Trophoblast cell (in vitro differentiated cells and primary cell): ENCODE measurements around the gene TET2.

Source experiments
- DNase-seq, 2 donors: peaks; one replicate each; pipeline ENCODE4 v3.0.0-alpha.2; 2016
- H2AFZ ChIP-seq: 2 replicates; pipeline ENCODE4 v1.6.1; 2013; ENCODE audit warnings: low read length, moderate library complexity, mild to moderate bottlenecking; ENCODE audit not compliant: insufficient read depth, poor library complexity
- H2AK5ac ChIP-seq: 2 replicates; pipeline ENCODE4 v1.6.1; 2013; ENCODE audit warnings: mild to moderate bottlenecking, low read length
- H2BK120ac ChIP-seq: 2 replicates; pipeline ENCODE4 v1.6.1; 2013; ENCODE audit warnings: low read length, mild to moderate bottlenecking, moderate library complexity; ENCODE audit not compliant: insufficient read depth, poor library complexity
- H2BK12ac ChIP-seq: 2 replicates; pipeline ENCODE4 v1.6.1; 2013; ENCODE audit warnings: mild to moderate bottlenecking, low read length, moderate library complexity
- H2BK5ac ChIP-seq: 2 replicates; pipeline ENCODE4 v1.6.1; 2013; ENCODE audit warnings: low read length, low read depth, moderate library complexity, mild to moderate bottlenecking; ENCODE audit not compliant: poor library complexity
- H3K14ac ChIP-seq: 2 replicates; pipeline ENCODE4 v1.6.1; 2013; ENCODE audit warnings: mild to moderate bottlenecking, low read length
- H3K18ac ChIP-seq: 2 replicates; pipeline ENCODE4 v1.6.1; 2013; ENCODE audit warnings: mild to moderate bottlenecking, low read length
- H3K23ac ChIP-seq: 2 replicates; pipeline ENCODE4 v1.6.1; 2013; ENCODE audit warnings: low read length
- H3K27ac ChIP-seq: 2 replicates; pipeline ENCODE4 v1.5.1; 2013; ENCODE audit warnings: low read depth, mild to moderate bottlenecking, inconsistent platforms, low read length, moderate library complexity
- H3K27me3 ChIP-seq: 2 replicates; pipeline ENCODE4 v1.6.1; 2013; ENCODE audit warnings: inconsistent platforms, mild to moderate bottlenecking, low read length, moderate library complexity; ENCODE audit not compliant: insufficient read depth
- H3K36me3 ChIP-seq, 2 experiments: 1 replicate in 1 of 2; 2 replicates in 1 of 2; pipeline ENCODE4 v1.6.1; 2013; ENCODE audit warnings: low read length in 2 of 2, mild to moderate bottlenecking in 2 of 2, moderate library complexity in 1 of 2; ENCODE audit not compliant: insufficient read depth in 2 of 2, control insufficient read depth in 1 of 2
- H3K4ac ChIP-seq: 2 replicates; pipeline ENCODE4 v1.6.1; 2013; ENCODE audit warnings: low read depth, mild to moderate bottlenecking, low read length, moderate library complexity
- H3K4me1 ChIP-seq, 2 experiments: 1 replicate in 1 of 2; 2 replicates in 1 of 2; pipeline ENCODE4 v1.6.1; 2013; ENCODE audit warnings: low read length in 2 of 2, mild to moderate bottlenecking in 2 of 2, moderate library complexity in 1 of 2; ENCODE audit not compliant: insufficient read depth in 2 of 2, control insufficient read depth in 1 of 2
- H3K4me2 ChIP-seq: 2 replicates; pipeline ENCODE4 v1.6.1; 2013; ENCODE audit warnings: inconsistent platforms, mild to moderate bottlenecking, low read length, moderate library complexity
- H3K4me3 ChIP-seq: 2 replicates; pipeline ENCODE4 v1.5.1; 2013; ENCODE audit warnings: mild to moderate bottlenecking, low read depth, low read length, inconsistent platforms
- H3K79me1 ChIP-seq: one replicate; pipeline ENCODE4 v1.6.1; 2013; ENCODE audit warnings: low read length
- H3K79me2 ChIP-seq: 2 replicates; pipeline ENCODE4 v1.6.1; 2013; ENCODE audit warnings: low read length, mild to moderate bottlenecking; ENCODE audit not compliant: control insufficient read depth, insufficient read depth, poor library complexity
- H3K9ac ChIP-seq: 2 replicates; pipeline ENCODE4 v1.6.1; 2013; ENCODE audit warnings: mild to moderate bottlenecking, low read length
- H3K9me3 ChIP-seq: 2 replicates; pipeline ENCODE4 v1.6.1; 2013; ENCODE audit warnings: low read depth, mild to moderate bottlenecking, control low read depth, inconsistent platforms, low read length; ENCODE audit not compliant: insufficient read depth
- H4K12ac ChIP-seq: 2 replicates; pipeline ENCODE4 v1.6.1; 2013; ENCODE audit warnings: low read depth, mild to moderate bottlenecking, low read length, moderate library complexity
- H4K8ac ChIP-seq: 2 replicates; pipeline ENCODE4 v1.6.1; 2013; ENCODE audit warnings: low read depth, mild to moderate bottlenecking, low read length, moderate library complexity
- H4K91ac ChIP-seq: one replicate; pipeline ENCODE4 v1.6.1; 2013; ENCODE audit warnings: low read depth, mild to moderate bottlenecking, low read length, moderate library complexity
- WGBS: extraction: QIAGEN DNeasy Blood & Tissue Kit; methylation state at CpG from one replicate; pipeline ENCODE4 v1.1.7; 2013; ENCODE audit warnings: missing lambda C conversion rate; ENCODE audit not compliant: insufficient read length, insufficient coverage; ENCODE audit errors: extremely low coverage; 5-methylcytosine and 5-hydroxymethylcytosine counted together

Gene TET2

DNA sequence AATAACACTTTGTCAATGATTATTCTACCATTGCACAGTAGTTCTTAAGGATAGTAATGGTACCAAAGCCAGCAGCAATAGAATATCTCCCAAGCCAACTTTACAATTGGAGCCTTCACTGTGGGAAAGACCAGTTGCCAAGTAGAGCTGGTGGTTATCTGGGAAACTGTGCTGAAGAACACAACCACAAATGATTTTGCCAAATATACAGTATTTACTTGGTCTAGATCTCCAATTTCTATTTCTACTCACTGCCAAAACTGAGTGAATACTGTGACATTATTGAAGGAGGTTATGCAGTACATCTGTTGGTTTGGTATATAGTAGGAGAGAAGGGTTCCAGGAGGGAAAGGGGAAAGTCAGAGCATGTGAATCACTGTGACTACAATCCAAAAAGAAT, 3.8 kb downstream of the TET2 start:
- H3K27ac ChIP-seq = no peak overlapping the region
- H3K4me3 ChIP-seq = no peak overlapping the region
- no peak overlapping the region for H2AK5ac ChIP-seq
- no peak overlapping the region for H4K12ac ChIP-seq
- no peak overlapping the region for H2BK120ac ChIP-seq
- no peak overlapping the region for H3K9ac ChIP-seq
- no peak overlapping the region for H2AFZ ChIP-seq
- no peak for DNase-seq
- H2BK5ac ChIP-seq = no peak overlapping the region
- no peak overlapping the region for H4K8ac ChIP-seq
- H3K4ac ChIP-seq = no peak overlapping the region
- H4K91ac ChIP-seq = no peak overlapping the region
- no peaks in the 10 kb centered on the region for H3K36me3 ChIP-seq
- H3K14ac ChIP-seq = no peak overlapping the region
- H3K18ac ChIP-seq = no peak overlapping the region
- H3K79me1 ChIP-seq = peaks cover 14% of the 10 kb centered on the region
- no peaks in the 10 kb centered on the region for H3K9me3 ChIP-seq
- no peak overlapping the region for H2BK12ac ChIP-seq
- H3K79me2 ChIP-seq = peaks cover 9% of the 10 kb centered on the region
- no peak overlapping the region for H3K23ac ChIP-seq
- peaks cover 3% of the 10 kb centered on the region for H3K27me3 ChIP-seq
- H3K4me1 ChIP-seq = peaks cover 0 to 2% of the 10 kb centered on the region in 2 experiments
- no peak overlapping the region for H3K4me2 ChIP-seq

GRCh38 chr4:105153749-105154148, 7.1 kb downstream of the TET2 start:
- Histone ChIP-seq H3K36me3 (no peaks in the 10 kb centered on the region), H4K91ac (no peak overlapping the region)

GRCh38 chr4:105154576-105154975, 7.9 kb downstream of the TET2 start:
- WGBS = no CpG with 5 or more reads among the region's 5 CpGs
- H3K36me3 ChIP-seq = peaks cover 0 to 2% of the 10 kb centered on the region in 2 experiments
- no peaks in the 10 kb centered on the region for H3K79me1 ChIP-seq
- H3K4me3 ChIP-seq = no peak overlapping the region
- H3K23ac ChIP-seq = no peak overlapping the region
- no peak overlapping the region for H3K4me2 ChIP-seq
- no peaks in the 10 kb centered on the region for H3K27me3 ChIP-seq
- no peak overlapping the region for H4K8ac ChIP-seq
- H3K14ac ChIP-seq = no peak overlapping the region
- H3K18ac ChIP-seq = no peak overlapping the region
- H3K4ac ChIP-seq = no peak overlapping the region
- no peak overlapping the region for H4K12ac ChIP-seq
- no peak overlapping the region for H2BK12ac ChIP-seq
- H3K79me2 ChIP-seq = no peaks in the 10 kb centered on the region
- no peak overlapping the region for H3K9ac ChIP-seq
- no peak overlapping the region for H4K91ac ChIP-seq
- no peak overlapping the region for H2AK5ac ChIP-seq
- no peak overlapping the region for H2AFZ ChIP-seq
- H3K27ac ChIP-seq = no peak overlapping the region
- no peaks in the 10 kb centered on the region for H3K9me3 ChIP-seq
- no peaks in the 10 kb centered on the region for H3K4me1 ChIP-seq
- no peak overlapping the region for H2BK120ac ChIP-seq
- DNase-seq = no peak
- H2BK5ac ChIP-seq = no peak overlapping the region

More at GRCh38 chr4:105153749-105154148, 7.1 kb downstream of the TET2 start:
- no peak overlapping the region for H2BK120ac ChIP-seq
- no peaks in the 10 kb centered on the region for H3K27me3 ChIP-seq
- no peak overlapping the region for H3K23ac ChIP-seq
- H4K12ac ChIP-seq = no peak overlapping the region
- no peak for DNase-seq
- WGBS = no CpG with 5 or more reads among the region's 1 CpG
- H3K9me3 ChIP-seq = no peaks in the 10 kb centered on the region
- no peak overlapping the region for H3K4me2 ChIP-seq
- H3K9ac ChIP-seq = no peak overlapping the region
- no peak overlapping the region for H3K4ac ChIP-seq
- no peaks in the 10 kb centered on the region for H3K79me2 ChIP-seq
- no peak overlapping the region for H3K4me3 ChIP-seq
- no peak overlapping the region for H2BK5ac ChIP-seq
- H3K14ac ChIP-seq = no peak overlapping the region
- no peak overlapping the region for H3K18ac ChIP-seq
- no peaks in the 10 kb centered on the region for H3K4me1 ChIP-seq
- H3K27ac ChIP-seq = no peak overlapping the region
- H2BK12ac ChIP-seq = no peak overlapping the region
- H2AK5ac ChIP-seq = no peak overlapping the region
- H4K8ac ChIP-seq = no peak overlapping the region
- H3K79me1 ChIP-seq = no peaks in the 10 kb centered on the region
- no peak overlapping the region for H2AFZ ChIP-seq

- no peak overlapping the region for H4K8ac ChIP-seq
- H3K4ac ChIP-seq = no peak overlapping the region
- H3K4me3 ChIP-seq = no peak overlapping the region
- H2BK12ac ChIP-seq = no peak overlapping the region
- peaks cover 0 to 2% of the 10 kb centered on the region in 2 experiments for H3K36me3 ChIP-seq
- no peaks in the 10 kb centered on the region for H3K9me3 ChIP-seq
- H4K12ac ChIP-seq = no peak overlapping the region
- no peak overlapping the region for H3K9ac ChIP-seq
- H3K4me1 ChIP-seq = no peaks in the 10 kb centered on the region
- no peak overlapping the region for H3K27ac ChIP-seq
- H3K4me2 ChIP-seq = no peak overlapping the region
- WGBS = no CpG with 5 or more reads among the region's 1 CpG
- H2BK5ac ChIP-seq = no peak overlapping the region
- no peak overlapping the region for H2AK5ac ChIP-seq
- no peak overlapping the region for H2BK120ac ChIP-seq
- no peaks in the 10 kb centered on the region for H3K27me3 ChIP-seq
- peak in 1 of 2 donors; percentile 80 for DNase-seq
- H2AFZ ChIP-seq = no peak overlapping the region
- H3K18ac ChIP-seq = no peak overlapping the region
- no peak overlapping the region for H3K23ac ChIP-seq
- no peaks in the 10 kb centered on the region for H3K79me2 ChIP-seq
- H4K91ac ChIP-seq = no peak overlapping the region
- H3K79me1 ChIP-seq = no peaks in the 10 kb centered on the region
- H3K14ac ChIP-seq = no peak overlapping the region
Observed at GRCh38 chr4:105155426-105155825, 8.8 kb downstream of the TET2 start.
